K562 (cell line): ENCODE measurements around the gene RSRC1. TPM values are rescaled to one million over a fixed set of nuclear protein-coding genes. Genes with fewer than 3 reads are reported as not detected.

Experiments
- ATAC-seq: fragments of 200-7000 bp; cut with Tn5 transposase; 3 replicates; pipeline ENCODE4 v1.9.1; 2020; ENCODE audit warnings: moderate library complexity
- BruUV-seq: library from RNA; stranded (reverse); fragments of 400-500 nt; replicated peaks from 2 replicates; lab custom pipeline; 2021; lab: Mats Ljungman, UMichigan
- CTCF ChIA-PET: fragments of 300-600 bp; formaldehyde crosslinking; extraction: SDS; loops from one replicate; lab custom pipeline; 2021; ENCODE audit warnings: low intra/inter-chr PET ratio; lab: Yijun Ruan, JAX
- POLR2A ChIA-PET: fragments of 300-600, 350-650 bp; sonication (Branson Sonifier 250); formaldehyde crosslinking; extraction: SDS; loops from one replicate; lab custom pipeline; 2021; ENCODE audit warnings: antibody characterized with exemption, inconsistent platforms; lab: Yijun Ruan, JAX
- DNase-seq, 4 experiments: peaks; one replicate each; pipeline versions ENCODE4 v3.0.0 to v3.0.0-alpha.2; 2011 to 2018; ENCODE audit warnings: low spot score in 3 of 4, mixed read lengths in 3 of 4; ENCODE audit errors: extremely low read depth in 1 of 4
- FAIRE-seq: peaks from 2 replicates; lab custom pipeline; 2011; peaks lifted over from hg19 to GRCh38; lab: Jason Lieb, UNC
- H2AFZ ChIP-seq: 2 replicates; pipeline ENCODE4 v1.6.0; 2011; ENCODE audit warnings: low read depth, low read length, control low read depth, inconsistent platforms
- H3K27ac ChIP-seq: fragments of 200-600 bp; 3 replicates; pipeline ENCODE4 v1.8.0; 2011; ENCODE audit warnings: low read depth, mild to moderate bottlenecking, control low read depth, inconsistent platforms, low read length, moderate library complexity, mixed read lengths; ENCODE audit errors: extremely low read depth
- H3K27me3 ChIP-seq, 2 experiments: fragments of 300-600 bp in 1 of 2; 2 replicates in 1 of 2; 3 replicates in 1 of 2; pipeline versions ENCODE4 v1.6.0 to v1.8.0; 2011; ENCODE audit warnings: inconsistent platforms in 2 of 2, low read length in 2 of 2, mild to moderate bottlenecking in 1 of 2, mixed read lengths in 1 of 2, moderate library complexity in 1 of 2; ENCODE audit not compliant: control insufficient read depth in 2 of 2, insufficient read depth in 2 of 2
- H3K36me3 ChIP-seq: fragments of 300-600 bp; 3 replicates; pipeline ENCODE4 v1.8.0; 2011; ENCODE audit warnings: mild to moderate bottlenecking, low read length, inconsistent platforms; ENCODE audit not compliant: control insufficient read depth, insufficient read depth
- H3K4me1 ChIP-seq, 2 experiments: fragments of 200-600 bp in 1 of 2; replicated peaks in 1 of 2; 2 replicates in 1 of 2; 3 replicates in 1 of 2; pipeline versions ENCODE4 v1.5.1 to v1.8.0; 2011; ENCODE audit warnings: inconsistent platforms in 2 of 2, low read length in 2 of 2, mild to moderate bottlenecking in 1 of 2, mixed read lengths in 1 of 2, moderate library complexity in 1 of 2; ENCODE audit not compliant: control insufficient read depth in 2 of 2, insufficient read depth in 2 of 2
- H3K4me2 ChIP-seq: 2 replicates; pipeline ENCODE4 v1.6.1; 2011; ENCODE audit warnings: low read length, control low read depth, inconsistent platforms, mixed read lengths; ENCODE audit not compliant: insufficient read depth
- H3K4me3 ChIP-seq: fragments of 200-600 bp; sonication (generic), shearing (Covaris generic); 2 replicates; pipeline ENCODE4 v1.5.1; 2016; ENCODE audit warnings: control low read depth, inconsistent platforms
- H3K79me2 ChIP-seq: fragments of 200-600 bp; 3 replicates; pipeline ENCODE4 v1.8.0; 2011; ENCODE audit warnings: low read length, inconsistent platforms; ENCODE audit not compliant: control insufficient read depth, insufficient read depth
- H3K9ac ChIP-seq, 2 experiments: 2 replicates each; pipeline versions ENCODE4 v1.6.0 to v1.6.1; 2011; ENCODE audit warnings: low read depth in 2 of 2, low read length in 2 of 2, control low read depth in 1 of 2, inconsistent platforms in 1 of 2, mild to moderate bottlenecking in 1 of 2, mixed read lengths in 1 of 2; ENCODE audit not compliant: insufficient read depth in 1 of 2
- H3K9me1 ChIP-seq: one replicate; pipeline ENCODE4 v1.6.0; 2011; ENCODE audit warnings: inconsistent platforms, mild to moderate bottlenecking, low read length, moderate library complexity; ENCODE audit not compliant: control insufficient read depth, insufficient read depth
- H3K9me3 ChIP-seq: replicated peaks from 2 replicates; pipeline ENCODE4 v1.5.1; 2011; ENCODE audit warnings: low read depth, low read length, inconsistent platforms; ENCODE audit not compliant: control insufficient read depth, insufficient read depth
- H4K20me1 ChIP-seq: replicated peaks from 2 replicates; pipeline ENCODE4 v1.6.1; 2011; ENCODE audit warnings: low read length, inconsistent platforms, mixed read lengths; ENCODE audit not compliant: control insufficient read depth, insufficient read depth
- CCAR2 ChIP-seq: fragments of 200-400 bp; formaldehyde crosslinking; IDR thresholded peaks from 2 replicates; pipeline ENCODE4 v1.6.1; 2017; ENCODE audit warnings: mild to moderate bottlenecking, low read depth, low read length
- DPF2 ChIP-seq: fragments of 450-650 bp; IDR thresholded peaks from 2 replicates; pipeline ENCODE4 v1.6.1; 2016
- ETV6 ChIP-seq, 3 experiments: fragments of 150-350 bp in 1 of 3; sonication (generic) in 1 of 3; formaldehyde crosslinking in 1 of 3; IDR thresholded peaks; 2 replicates each; pipeline versions ENCODE4 v1.6.1 to v1.8.0; 2014 to 2022; ENCODE audit warnings: borderline replicate concordance in 2 of 3, low read depth in 2 of 3, antibody characterized with exemption in 1 of 3, low read length in 1 of 3, mild to moderate bottlenecking in 1 of 3, missing genetic modification reagents in 1 of 3
- GTF2A2 ChIP-seq: IDR thresholded peaks from 2 replicates; pipeline ENCODE4 v1.6.1; 2016; ENCODE audit warnings: mild to moderate bottlenecking, missing genetic modification characterization, missing compliant biosample characterization
- KLF1 ChIP-seq: fragments of 450-650 bp; IDR thresholded peaks from 2 replicates; pipeline ENCODE4 v1.6.1; 2016; ENCODE audit warnings: missing genetic modification characterization, missing compliant biosample characterization
- MCM3 ChIP-seq: fragments of 450-650 bp; IDR thresholded peaks from 2 replicates; pipeline ENCODE4 v1.6.1; 2016
- MXI1 ChIP-seq: IDR thresholded peaks from 2 replicates; pipeline ENCODE4 v1.6.1; 2011; ENCODE audit warnings: low read depth, mild to moderate bottlenecking, improper control_type of control experiment, low read length
- NBN ChIP-seq: fragments of 450-650 bp; IDR thresholded peaks from 2 replicates; pipeline ENCODE4 v1.6.1; 2016; ENCODE audit warnings: low read depth, mild to moderate bottlenecking
- PTBP1 ChIP-seq: fragments of 200-400 bp; formaldehyde crosslinking; IDR thresholded peaks from 2 replicates; pipeline ENCODE4 v1.6.1; 2017; ENCODE audit warnings: low read depth, low read length
- SPI1 ChIP-seq: IDR thresholded peaks from 2 replicates; pipeline ENCODE4 v1.6.1; 2011; ENCODE audit warnings: low read depth, low read length, control low read depth, borderline replicate concordance
- SRSF1 ChIP-seq: fragments of 200-400 bp; formaldehyde crosslinking; IDR thresholded peaks from 2 replicates; pipeline ENCODE4 v1.6.1; 2017; ENCODE audit warnings: mild to moderate bottlenecking, low read depth, low read length, moderate library complexity
- SUPT5H ChIP-seq: fragments of 450-650 bp; IDR thresholded peaks from 2 replicates; pipeline ENCODE4 v1.6.1; 2016
- TAF9B ChIP-seq: fragments of 450-650 bp; IDR thresholded peaks from 2 replicates; pipeline ENCODE4 v1.6.1; 2018; ENCODE audit warnings: mild to moderate bottlenecking; ENCODE audit not compliant: partially characterized antibody
- TFAM ChIP-seq: fragments of 250-450 bp; sonication (Bioruptor Pico); conservative IDR thresholded peaks from 2 replicates; pipeline ENCODE4 v1.5.0; 2021; ENCODE audit warnings: mild to moderate bottlenecking, moderate library complexity
- ZNF217 ChIP-seq: sonication (generic); formaldehyde crosslinking; IDR thresholded peaks from 2 replicates; pipeline ENCODE4 v1.8.0; 2022; ENCODE audit warnings: mild to moderate bottlenecking, missing genetic modification reagents
- ZNF224 ChIP-seq: sonication (generic); formaldehyde crosslinking; IDR thresholded peaks from 2 replicates; pipeline ENCODE4 v1.8.0; 2022; ENCODE audit warnings: mild to moderate bottlenecking, missing genetic modification reagents
- ZNF431 ChIP-seq: sonication (generic); formaldehyde crosslinking; IDR thresholded peaks from 2 replicates; pipeline ENCODE4 v1.8.0; 2022; ENCODE audit warnings: mild to moderate bottlenecking, missing genetic modification reagents
- WGBS: fragments of 100-300 bp; shearing (Covaris generic); methylation state at CpG from one replicate; pipeline ENCODE4 v1.1.6; 2016; ENCODE audit warnings: low coverage, mixed read lengths; ENCODE audit not compliant: insufficient coverage; ENCODE audit errors: missing lambda C conversion rate; 5-methylcytosine and 5-hydroxymethylcytosine counted together
- in situ Hi-C: fragments of 300-500 bp; cut with MboI; formaldehyde crosslinking; loops from 4 replicates; pipeline ENCODE4 v1.15.0; 2018; ENCODE audit warnings: inconsistent platforms, mixed read lengths
- intact Hi-C: fragments of 100-400 bp; cut with micrococcal nuclease; formaldehyde crosslinking; loops from 2 replicates; pipeline ENCODE4 v1.14.2; 2022
- polyA plus RNA-seq, 8 experiments: library from polyadenylated mRNA; depleted of rRNA in 4 of 8; stranded (reverse) in 5 of 8; unstranded in 3 of 8; fragments of >200 nt; fragmentation: Nextera tagmentation in 2 of 8; fragmentation: Illumina TruSeq in 1 of 8; extraction: Ambion mirVana in 2 of 8; extraction: Trizol in 1 of 8; gene quantifications; 2 replicates each; pipeline versions ENCODE4 v1.2.1 to v1.2.3, GENCODE V29; 2011 to 2014; ENCODE audit warnings: inconsistent platforms in 1 of 8, missing spikeins in 1 of 8
- total RNA-seq, 7 experiments: library from RNA; depleted of rRNA in 6 of 7; stranded (reverse); fragments of >200 nt in 6 of 7; fragmentation: Illumina TruSeq in 2 of 7; extraction: Trizol in 2 of 7; gene quantifications; 2 replicates each; pipeline versions ENCODE4 v1.2.1 to v1.2.3, GENCODE V29; 2011 to 2021; ENCODE audit warnings: low replicate concordance in 1 of 7
- TF ChIP-seq, protein P1 (sequence below): fragments of 250-450 bp; sonication (Bioruptor Pico); IDR thresholded peaks from 2 replicates; pipeline ENCODE4 v1.4.0; 2020
- TF ChIP-seq, protein P2 (sequence below): sonication (generic); formaldehyde crosslinking; IDR thresholded peaks from 2 replicates; pipeline ENCODE4 v1.8.1; 2022; ENCODE audit warnings: missing genetic modification reagents
- TF ChIP-seq, protein P3 (sequence below): fragments of 250-450 bp; sonication (Bioruptor Pico); IDR thresholded peaks from 2 replicates; pipeline ENCODE4 v1.8.0; 2022; ENCODE audit warnings: moderate library complexity, mild to moderate bottlenecking, inconsistent platforms

RSRC1 gene
- total and polyA plus RNA-seq, 9 of the 15 experiments (the other 6 are each of a cell fraction or from before 2014, with no cell fraction given) = 19.3 to 128 (median 75.5) TPM

DNA sequence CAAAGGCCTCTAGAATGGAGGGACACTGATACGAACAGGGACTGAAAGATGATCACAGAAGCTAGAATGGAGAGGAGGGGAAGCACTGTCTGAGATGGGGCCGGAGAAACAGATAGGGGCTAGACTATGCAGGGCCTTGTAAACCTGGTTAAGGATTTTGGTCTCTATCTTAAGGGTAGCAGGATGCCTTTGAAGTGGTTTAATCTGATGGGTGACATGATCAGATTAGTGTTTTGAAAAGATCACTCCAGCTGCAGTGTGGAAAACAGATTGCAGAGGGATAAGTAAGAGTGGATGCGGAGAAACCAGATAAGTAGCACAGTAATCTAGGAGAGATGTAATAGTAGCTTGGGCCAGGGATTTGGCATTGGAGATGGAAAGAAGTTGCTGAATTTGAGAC is 108.1 kb downstream of the RSRC1 start:
- POLR2A ChIA-PET = interaction anchor here (1.0 kb wide), 1 partner anchor 9 kb away, joined by 3 read pairs; no protein-coding TSS in a partner anchor
- no peak overlapping the region for H3K4me2 ChIP-seq
- H3K27me3 ChIP-seq = no peaks in the 10 kb centered on the region

DNA sequence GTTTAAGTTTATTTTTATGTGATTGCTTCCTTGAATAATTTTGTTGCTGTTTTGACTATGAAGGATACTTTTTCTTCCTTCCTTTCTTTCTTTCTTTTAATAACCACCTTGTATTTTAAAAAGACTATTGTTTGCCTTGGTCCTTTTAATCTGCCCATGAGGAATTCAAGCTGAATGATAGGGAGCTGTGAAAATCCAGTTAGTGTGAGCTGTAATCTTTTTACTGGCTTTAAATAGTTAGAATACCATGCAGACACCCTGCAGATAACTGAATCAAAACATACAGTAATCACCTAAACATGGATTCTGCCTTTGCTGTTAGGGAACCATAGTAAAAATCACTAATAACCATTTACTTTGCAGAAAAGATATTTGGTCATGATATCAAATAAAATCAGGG is 110.7 kb downstream of the RSRC1 start:
- peaks cover 3% of the 10 kb centered on the region; the same call in 1 of the 3 replicates for H3K79me2 ChIP-seq
- intact Hi-C loops (no loop called here), in situ Hi-C loops (no loop called here)
- H4K20me1 ChIP-seq = no peaks in the 10 kb centered on the region
- H3K27me3 ChIP-seq = no peaks in the 10 kb centered on the region
- ChIA-PET POLR2A (no interaction called here), CTCF (no interaction called here)
- ATAC-seq (no peak), FAIRE-seq (no peak), DNase-seq (no peak)
- no peak overlapping the region for H3K27ac ChIP-seq
- no peaks in the 10 kb centered on the region for H3K9me3 ChIP-seq
- no peak overlapping the region for H3K4me3 ChIP-seq
- no peak overlapping the region for H3K4me2 ChIP-seq
- no peaks in the 10 kb centered on the region for H3K9me1 ChIP-seq
- no peaks in the 10 kb centered on the region for H3K4me1 ChIP-seq
- no peak overlapping the region for H2AFZ ChIP-seq
- H3K9ac ChIP-seq = no peak overlapping the region
- H3K36me3 ChIP-seq = no peaks in the 10 kb centered on the region
- no TSS peak for BruUV-seq
- TF ChIP-seq ZNF217 (CRISPR knock-in tag) = no peak
- no peak for TF ChIP-seq MXI1
- no peak for TF ChIP-seq PTBP1
- TF ChIP-seq MCM3 = no peak
- TF ChIP-seq, protein P1, sequence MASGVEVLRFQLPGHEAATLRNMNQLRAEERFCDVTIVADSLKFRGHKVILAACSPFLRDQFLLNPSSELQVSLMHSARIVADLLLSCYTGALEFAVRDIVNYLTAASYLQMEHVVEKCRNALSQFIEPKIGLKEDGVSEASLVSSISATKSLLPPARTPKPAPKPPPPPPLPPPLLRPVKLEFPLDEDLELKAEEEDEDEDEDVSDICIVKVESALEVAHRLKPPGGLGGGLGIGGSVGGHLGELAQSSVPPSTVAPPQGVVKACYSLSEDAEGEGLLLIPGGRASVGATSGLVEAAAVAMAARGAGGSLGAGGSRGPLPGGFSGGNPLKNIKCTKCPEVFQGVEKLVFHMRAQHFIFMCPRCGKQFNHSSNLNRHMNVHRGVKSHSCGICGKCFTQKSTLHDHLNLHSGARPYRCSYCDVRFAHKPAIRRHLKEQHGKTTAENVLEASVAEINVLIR = no peak
- TF ChIP-seq DPF2 = no peak
- TF ChIP-seq, protein P2, sequence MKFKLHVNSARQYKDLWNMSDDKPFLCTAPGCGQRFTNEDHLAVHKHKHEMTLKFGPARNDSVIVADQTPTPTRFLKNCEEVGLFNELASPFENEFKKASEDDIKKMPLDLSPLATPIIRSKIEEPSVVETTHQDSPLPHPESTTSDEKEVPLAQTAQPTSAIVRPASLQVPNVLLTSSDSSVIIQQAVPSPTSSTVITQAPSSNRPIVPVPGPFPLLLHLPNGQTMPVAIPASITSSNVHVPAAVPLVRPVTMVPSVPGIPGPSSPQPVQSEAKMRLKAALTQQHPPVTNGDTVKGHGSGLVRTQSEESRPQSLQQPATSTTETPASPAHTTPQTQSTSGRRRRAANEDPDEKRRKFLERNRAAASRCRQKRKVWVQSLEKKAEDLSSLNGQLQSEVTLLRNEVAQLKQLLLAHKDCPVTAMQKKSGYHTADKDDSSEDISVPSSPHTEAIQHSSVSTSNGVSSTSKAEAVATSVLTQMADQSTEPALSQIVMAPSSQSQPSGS (CRISPR knock-in tag) = no peak
- TF ChIP-seq SPI1 = no peak
- TF ChIP-seq ETV6 (IDR thresholded peaks at IDR 0.05; ENCODE audit: borderline replicate concordance in 1 of 2, low read depth in 2 of 2, low read length in 1 of 2) = no peak
- TF ChIP-seq ETV6 (CRISPR knock-in tag; IDR thresholded peaks at IDR 0.05; ENCODE audit: borderline replicate concordance) = no peak
- TF ChIP-seq, protein P3, sequence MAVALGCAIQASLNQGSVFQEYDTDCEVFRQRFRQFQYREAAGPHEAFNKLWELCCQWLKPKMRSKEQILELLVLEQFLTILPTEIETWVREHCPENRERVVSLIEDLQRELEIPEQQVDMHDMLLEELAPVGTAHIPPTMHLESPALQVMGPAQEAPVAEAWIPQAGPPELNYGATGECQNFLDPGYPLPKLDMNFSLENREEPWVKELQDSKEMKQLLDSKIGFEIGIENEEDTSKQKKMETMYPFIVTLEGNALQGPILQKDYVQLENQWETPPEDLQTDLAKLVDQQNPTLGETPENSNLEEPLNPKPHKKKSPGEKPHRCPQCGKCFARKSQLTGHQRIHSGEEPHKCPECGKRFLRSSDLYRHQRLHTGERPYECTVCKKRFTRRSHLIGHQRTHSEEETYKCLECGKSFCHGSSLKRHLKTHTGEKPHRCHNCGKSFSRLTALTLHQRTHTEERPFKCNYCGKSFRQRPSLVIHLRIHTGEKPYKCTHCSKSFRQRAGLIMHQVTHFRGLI (CRISPR knock-in tag) = no peak

More for the DNA sequence above, 108.1 kb downstream of the RSRC1 start:
- no peak overlapping the region for H3K27ac ChIP-seq
- no peaks in the 10 kb centered on the region for H3K9me1 ChIP-seq
- BruUV-seq = no TSS peak
- no peak overlapping the region for H3K9ac ChIP-seq
- no peaks in the 10 kb centered on the region for H3K36me3 ChIP-seq
- intact Hi-C loops = no loop called here
- no peaks in the 10 kb centered on the region for H3K4me1 ChIP-seq
- no peaks in the 10 kb centered on the region for H4K20me1 ChIP-seq
- in situ Hi-C loops = no loop called here
- TF ChIP-seq ZNF431 (CRISPR knock-in tag) (no peak), TAF9B (no peak), SRSF1 (no peak), CCAR2 (no peak), GTF2A2 (tag) (no peak), ZNF224 (CRISPR knock-in tag) (no peak), NBN (no peak), TFAM (CRISPR knock-in tag) (no peak), SUPT5H (no peak), DPF2 (no peak), KLF1 (no peak)
- FAIRE-seq = no peak
- WGBS = 73% methylated on average over 3 of the region's 3 CpGs
- H3K9me3 ChIP-seq = no peaks in the 10 kb centered on the region
- CTCF ChIA-PET = no interaction called here
- H3K79me2 ChIP-seq = peaks cover 8% of the 10 kb centered on the region; the same call in 2 of the 3 replicates
- ATAC-seq = no peak
- no peak overlapping the region for H2AFZ ChIP-seq
- no peak overlapping the region for H3K4me3 ChIP-seq
- no peak for DNase-seq
